ENCODE data around the gene MYO9A.

DNA sequence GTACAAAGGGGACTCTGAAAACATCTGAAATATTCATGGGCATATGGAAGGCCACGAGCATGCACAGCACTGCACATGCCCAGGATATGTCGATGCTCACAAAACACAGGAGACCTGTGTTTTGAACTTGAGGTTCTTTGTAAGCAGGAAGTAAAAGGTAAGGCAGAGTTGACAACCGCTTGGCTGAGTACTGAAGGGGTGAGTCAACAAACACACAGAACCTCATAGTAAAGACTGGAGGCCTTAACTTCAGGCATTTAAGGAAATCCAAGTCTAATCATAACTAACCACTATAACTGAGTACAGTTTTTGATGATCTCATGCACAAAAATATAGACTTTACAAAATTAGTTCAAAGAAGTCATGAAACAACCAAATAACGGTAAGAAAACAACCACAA, 80.6 kb downstream of the MYO9A start:
- TF ChIP-seq, protein P1, sequence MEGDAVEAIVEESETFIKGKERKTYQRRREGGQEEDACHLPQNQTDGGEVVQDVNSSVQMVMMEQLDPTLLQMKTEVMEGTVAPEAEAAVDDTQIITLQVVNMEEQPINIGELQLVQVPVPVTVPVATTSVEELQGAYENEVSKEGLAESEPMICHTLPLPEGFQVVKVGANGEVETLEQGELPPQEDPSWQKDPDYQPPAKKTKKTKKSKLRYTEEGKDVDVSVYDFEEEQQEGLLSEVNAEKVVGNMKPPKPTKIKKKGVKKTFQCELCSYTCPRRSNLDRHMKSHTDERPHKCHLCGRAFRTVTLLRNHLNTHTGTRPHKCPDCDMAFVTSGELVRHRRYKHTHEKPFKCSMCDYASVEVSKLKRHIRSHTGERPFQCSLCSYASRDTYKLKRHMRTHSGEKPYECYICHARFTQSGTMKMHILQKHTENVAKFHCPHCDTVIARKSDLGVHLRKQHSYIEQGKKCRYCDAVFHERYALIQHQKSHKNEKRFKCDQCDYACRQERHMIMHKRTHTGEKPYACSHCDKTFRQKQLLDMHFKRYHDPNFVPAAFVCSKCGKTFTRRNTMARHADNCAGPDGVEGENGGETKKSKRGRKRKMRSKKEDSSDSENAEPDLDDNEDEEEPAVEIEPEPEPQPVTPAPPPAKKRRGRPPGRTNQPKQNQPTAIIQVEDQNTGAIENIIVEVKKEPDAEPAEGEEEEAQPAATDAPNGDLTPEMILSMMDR (IDR thresholded peaks at IDR 0.05; ENCODE audit: insufficient read depth, low read length), result no peak
- TF ChIP-seq, protein P2, sequence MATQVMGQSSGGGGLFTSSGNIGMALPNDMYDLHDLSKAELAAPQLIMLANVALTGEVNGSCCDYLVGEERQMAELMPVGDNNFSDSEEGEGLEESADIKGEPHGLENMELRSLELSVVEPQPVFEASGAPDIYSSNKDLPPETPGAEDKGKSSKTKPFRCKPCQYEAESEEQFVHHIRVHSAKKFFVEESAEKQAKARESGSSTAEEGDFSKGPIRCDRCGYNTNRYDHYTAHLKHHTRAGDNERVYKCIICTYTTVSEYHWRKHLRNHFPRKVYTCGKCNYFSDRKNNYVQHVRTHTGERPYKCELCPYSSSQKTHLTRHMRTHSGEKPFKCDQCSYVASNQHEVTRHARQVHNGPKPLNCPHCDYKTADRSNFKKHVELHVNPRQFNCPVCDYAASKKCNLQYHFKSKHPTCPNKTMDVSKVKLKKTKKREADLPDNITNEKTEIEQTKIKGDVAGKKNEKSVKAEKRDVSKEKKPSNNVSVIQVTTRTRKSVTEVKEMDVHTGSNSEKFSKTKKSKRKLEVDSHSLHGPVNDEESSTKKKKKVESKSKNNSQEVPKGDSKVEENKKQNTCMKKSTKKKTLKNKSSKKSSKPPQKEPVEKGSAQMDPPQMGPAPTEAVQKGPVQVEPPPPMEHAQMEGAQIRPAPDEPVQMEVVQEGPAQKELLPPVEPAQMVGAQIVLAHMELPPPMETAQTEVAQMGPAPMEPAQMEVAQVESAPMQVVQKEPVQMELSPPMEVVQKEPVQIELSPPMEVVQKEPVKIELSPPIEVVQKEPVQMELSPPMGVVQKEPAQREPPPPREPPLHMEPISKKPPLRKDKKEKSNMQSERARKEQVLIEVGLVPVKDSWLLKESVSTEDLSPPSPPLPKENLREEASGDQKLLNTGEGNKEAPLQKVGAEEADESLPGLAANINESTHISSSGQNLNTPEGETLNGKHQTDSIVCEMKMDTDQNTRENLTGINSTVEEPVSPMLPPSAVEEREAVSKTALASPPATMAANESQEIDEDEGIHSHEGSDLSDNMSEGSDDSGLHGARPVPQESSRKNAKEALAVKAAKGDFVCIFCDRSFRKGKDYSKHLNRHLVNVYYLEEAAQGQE (IDR thresholded peaks at IDR 0.05; ENCODE audit: insufficient replicate concordance, low read depth), result no peak
- TF ChIP-seq POLR2AphosphoS5 (IDR thresholded peaks at IDR 0.05; ENCODE audit: low read depth) (no peak), GABPA (IDR thresholded peaks at IDR 0.05; ENCODE audit: low read depth) (no peak), SPI1 (IDR thresholded peaks at IDR 0.05; ENCODE audit: borderline replicate concordance, low read depth) (no peak)
